ENCODE measurements around the gene CBARP. TPM values are rescaled to one million over a fixed set of nuclear protein-coding genes. Genes with fewer than 3 reads are reported as not detected.

Gene CBARP
- total RNA-seq, 1 experiment from 2014 or later = 23.8 TPM

GRCh38 chr19:1264801-1265614, 27.2 kb upstream of the CBARP start (continued):
- TF ChIP-seq RAD21 (IDR thresholded peaks at IDR 0.05; ENCODE audit: low read depth) = no peak
- no peak for TF ChIP-seq ELF1 (IDR thresholded peaks at IDR 0.05; ENCODE audit: borderline replicate concordance, low read depth)
- no peak for TF ChIP-seq SRF (IDR thresholded peaks at IDR 0.05; ENCODE audit: low read depth)
- no peak for TF ChIP-seq EGR1 (IDR thresholded peaks at IDR 0.05; ENCODE audit: low read depth)
- TF ChIP-seq ZNF274 (IDR thresholded peaks at IDR 0.05; ENCODE audit: low read depth, low read length) = no peak
- no peak for TF ChIP-seq TCF7L2 (IDR thresholded peaks at IDR 0.05; ENCODE audit: borderline replicate concordance, extremely low read depth, insufficient read depth, insufficient read length)
- TF ChIP-seq, protein P1, sequence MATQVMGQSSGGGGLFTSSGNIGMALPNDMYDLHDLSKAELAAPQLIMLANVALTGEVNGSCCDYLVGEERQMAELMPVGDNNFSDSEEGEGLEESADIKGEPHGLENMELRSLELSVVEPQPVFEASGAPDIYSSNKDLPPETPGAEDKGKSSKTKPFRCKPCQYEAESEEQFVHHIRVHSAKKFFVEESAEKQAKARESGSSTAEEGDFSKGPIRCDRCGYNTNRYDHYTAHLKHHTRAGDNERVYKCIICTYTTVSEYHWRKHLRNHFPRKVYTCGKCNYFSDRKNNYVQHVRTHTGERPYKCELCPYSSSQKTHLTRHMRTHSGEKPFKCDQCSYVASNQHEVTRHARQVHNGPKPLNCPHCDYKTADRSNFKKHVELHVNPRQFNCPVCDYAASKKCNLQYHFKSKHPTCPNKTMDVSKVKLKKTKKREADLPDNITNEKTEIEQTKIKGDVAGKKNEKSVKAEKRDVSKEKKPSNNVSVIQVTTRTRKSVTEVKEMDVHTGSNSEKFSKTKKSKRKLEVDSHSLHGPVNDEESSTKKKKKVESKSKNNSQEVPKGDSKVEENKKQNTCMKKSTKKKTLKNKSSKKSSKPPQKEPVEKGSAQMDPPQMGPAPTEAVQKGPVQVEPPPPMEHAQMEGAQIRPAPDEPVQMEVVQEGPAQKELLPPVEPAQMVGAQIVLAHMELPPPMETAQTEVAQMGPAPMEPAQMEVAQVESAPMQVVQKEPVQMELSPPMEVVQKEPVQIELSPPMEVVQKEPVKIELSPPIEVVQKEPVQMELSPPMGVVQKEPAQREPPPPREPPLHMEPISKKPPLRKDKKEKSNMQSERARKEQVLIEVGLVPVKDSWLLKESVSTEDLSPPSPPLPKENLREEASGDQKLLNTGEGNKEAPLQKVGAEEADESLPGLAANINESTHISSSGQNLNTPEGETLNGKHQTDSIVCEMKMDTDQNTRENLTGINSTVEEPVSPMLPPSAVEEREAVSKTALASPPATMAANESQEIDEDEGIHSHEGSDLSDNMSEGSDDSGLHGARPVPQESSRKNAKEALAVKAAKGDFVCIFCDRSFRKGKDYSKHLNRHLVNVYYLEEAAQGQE (IDR thresholded peaks at IDR 0.05; ENCODE audit: low read depth) = no peak
- TF ChIP-seq, protein P2, sequence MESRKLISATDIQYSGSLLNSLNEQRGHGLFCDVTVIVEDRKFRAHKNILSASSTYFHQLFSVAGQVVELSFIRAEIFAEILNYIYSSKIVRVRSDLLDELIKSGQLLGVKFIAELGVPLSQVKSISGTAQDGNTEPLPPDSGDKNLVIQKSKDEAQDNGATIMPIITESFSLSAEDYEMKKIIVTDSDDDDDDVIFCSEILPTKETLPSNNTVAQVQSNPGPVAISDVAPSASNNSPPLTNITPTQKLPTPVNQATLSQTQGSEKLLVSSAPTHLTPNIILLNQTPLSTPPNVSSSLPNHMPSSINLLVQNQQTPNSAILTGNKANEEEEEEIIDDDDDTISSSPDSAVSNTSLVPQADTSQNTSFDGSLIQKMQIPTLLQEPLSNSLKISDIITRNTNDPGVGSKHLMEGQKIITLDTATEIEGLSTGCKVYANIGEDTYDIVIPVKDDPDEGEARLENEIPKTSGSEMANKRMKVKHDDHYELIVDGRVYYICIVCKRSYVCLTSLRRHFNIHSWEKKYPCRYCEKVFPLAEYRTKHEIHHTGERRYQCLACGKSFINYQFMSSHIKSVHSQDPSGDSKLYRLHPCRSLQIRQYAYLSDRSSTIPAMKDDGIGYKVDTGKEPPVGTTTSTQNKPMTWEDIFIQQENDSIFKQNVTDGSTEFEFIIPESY (IDR thresholded peaks at IDR 0.05; ENCODE audit: extremely low read depth, insufficient replicate concordance, low read length) = no peak
- TF ChIP-seq CEBPB (IDR thresholded peaks at IDR 0.05; ENCODE audit: low read depth) = no peak
